NOMO-1 (cell line): ENCODE data around the gene PDZRN3.

Source experiments
- DNase-seq, 2 experiments: peaks; one replicate each; lab custom pipeline; 2025; ENCODE audit not compliant: unreplicated experiment in 2 of 2; lab: John Stamatoyannopoulos, UW

Gene PDZRN3

GRCh38 chr3:73498764-73499622 is 125.7 kb downstream of the PDZRN3 start:
- DNase-seq: no peak

GRCh38 chr3:73497646-73498406 is 126.9 kb downstream of the PDZRN3 start:
- DNase-seq: no peak

GRCh38 chr3:73493543-73494308 is 131.0 kb downstream of the PDZRN3 start:
- DNase-seq: no peak

GRCh38 chr3:73492186-73492585 is 132.6 kb downstream of the PDZRN3 start:
- no peak for DNase-seq

DNA sequence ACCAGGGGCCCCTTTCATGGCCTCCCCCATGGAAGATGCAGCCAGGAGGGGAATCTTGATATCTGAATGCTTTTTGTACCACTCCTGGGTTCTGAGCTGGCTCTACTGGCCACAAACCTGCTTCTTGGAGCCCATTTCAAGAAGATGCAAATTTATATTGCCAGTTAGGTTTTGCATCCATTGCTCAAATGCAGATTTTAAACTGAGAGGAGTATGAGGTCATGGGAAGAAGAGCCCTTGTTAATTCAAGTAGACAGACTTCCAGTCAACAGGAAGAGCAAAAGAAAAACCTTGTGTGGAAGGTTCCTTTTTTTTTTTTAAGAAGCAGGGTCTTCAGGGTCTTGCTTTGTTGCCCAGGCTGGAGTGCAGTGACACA is 133.5 kb downstream of the PDZRN3 start:
- DNase-seq: no peak

DNA sequence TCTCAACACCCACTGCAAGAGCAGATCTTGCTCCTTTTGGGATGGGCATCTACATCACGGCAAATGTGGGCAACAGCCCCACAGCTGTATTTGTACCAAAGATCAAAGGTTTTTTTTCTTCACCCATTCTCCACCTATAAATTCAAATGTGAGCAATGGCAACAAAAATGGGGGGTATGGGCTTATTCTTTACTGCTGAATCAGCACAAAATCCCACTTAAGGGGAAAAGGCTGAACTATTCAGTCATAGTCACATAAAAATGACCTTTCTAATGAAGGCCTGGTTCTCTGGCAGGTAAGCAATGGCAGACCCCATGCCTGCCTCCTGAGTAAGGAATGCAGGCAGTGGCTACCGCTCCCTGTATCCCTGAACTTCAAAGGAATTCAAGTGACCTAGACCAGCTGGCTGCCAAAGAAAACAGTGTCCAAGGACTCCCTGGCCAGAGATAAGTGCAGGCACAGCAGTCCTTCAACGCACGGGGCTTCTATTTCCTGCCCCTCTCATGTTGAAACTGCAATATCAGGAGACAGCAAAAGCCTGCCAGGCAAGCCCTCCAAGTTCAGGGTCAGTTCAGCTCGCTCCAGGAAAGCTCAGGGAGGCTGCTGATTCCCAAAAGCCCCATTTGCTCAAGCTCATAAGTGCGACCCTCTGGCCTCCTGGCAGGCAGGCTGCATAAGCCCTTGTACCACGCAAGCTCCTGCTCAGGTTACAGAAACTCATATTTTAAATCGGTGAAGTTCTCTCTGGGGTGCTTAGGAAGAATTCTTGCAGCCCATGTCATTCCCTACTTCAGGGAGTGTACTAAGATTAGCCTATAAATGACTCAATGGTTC is 134.1 kb downstream of the PDZRN3 start:
- no peak for DNase-seq

DNA sequence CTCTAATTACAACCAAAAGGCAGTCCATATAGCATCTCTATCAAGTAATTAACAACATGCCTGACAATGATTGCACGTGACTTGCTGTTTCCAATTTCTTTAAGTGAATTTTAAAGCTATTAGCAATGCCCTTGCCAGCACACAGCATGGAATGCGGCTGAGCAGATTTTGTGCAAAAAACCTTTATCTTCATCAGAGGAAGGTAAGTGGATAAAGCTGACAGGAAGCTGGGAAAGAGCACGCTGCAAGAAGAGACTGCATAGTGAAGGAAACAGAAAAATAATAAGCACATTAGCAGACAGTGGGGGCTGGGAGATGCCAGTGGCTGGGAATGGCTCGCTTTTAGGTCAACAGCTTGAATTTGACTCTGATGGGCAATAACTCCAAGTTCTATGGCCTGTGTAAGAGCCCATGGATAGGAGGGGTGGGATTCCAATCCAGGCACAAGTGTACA is 138.8 kb downstream of the PDZRN3 start:
- DNase-seq: no peak

GRCh38 chr3:73484656-73485248 is 140.0 kb downstream of the PDZRN3 start:
- DNase-seq: no peak

- no peak for DNase-seq
Measured at GRCh38 chr3:73481888-73482287, 142.9 kb downstream of the PDZRN3 start.

GRCh38 chr3:73480187-73480672 is 144.5 kb downstream of the PDZRN3 start:
- DNase-seq: no peak

GRCh38 chr3:73479325-73479724 is 145.4 kb downstream of the PDZRN3 start:
- DNase-seq: no peak

GRCh38 chr3:73478858-73479257 is 145.9 kb downstream of the PDZRN3 start:
- DNase-seq: no peak

DNA sequence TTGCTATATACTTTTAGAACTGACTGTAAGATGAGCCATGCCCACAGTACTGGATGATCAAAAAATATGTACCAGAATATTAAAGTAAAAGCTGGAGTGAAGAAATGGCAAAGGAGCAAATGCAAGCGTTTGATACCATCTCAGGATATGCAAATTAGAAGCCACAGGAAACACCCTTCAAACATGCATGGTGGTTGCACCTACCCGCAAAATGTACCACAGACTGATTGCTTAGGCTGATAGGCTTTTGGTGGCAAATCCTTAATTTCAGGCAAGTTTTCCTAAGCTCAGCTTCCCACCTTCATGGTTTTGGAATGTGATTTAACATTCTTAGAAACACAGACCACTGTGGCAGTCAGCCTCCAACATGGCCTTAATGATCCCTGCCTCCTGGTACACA is 149.0 kb downstream of the PDZRN3 start:
- no peak for DNase-seq

DNA sequence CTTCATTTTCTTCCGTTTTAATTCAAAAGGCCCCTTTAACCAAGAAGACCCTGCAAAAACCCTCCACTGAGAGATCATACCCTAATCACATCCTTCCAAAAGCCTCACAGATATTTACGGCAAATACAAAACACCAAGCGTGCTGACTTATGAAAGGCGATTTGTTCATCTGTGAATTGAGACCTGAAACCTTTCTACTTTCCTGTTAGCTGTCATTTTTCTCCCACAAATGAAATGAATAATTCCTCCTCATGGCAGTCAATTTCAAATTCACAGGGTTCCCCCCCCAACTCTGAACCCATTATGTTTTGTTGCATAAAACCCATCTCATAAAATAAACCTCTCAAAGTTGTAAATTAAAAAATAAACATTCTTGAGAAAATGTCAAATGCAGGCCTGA is 149.6 kb downstream of the PDZRN3 start:
- DNase-seq: no peak

GRCh38 chr3:73474619-73475018 is 150.1 kb downstream of the PDZRN3 start:
- DNase-seq: no peak

DNA sequence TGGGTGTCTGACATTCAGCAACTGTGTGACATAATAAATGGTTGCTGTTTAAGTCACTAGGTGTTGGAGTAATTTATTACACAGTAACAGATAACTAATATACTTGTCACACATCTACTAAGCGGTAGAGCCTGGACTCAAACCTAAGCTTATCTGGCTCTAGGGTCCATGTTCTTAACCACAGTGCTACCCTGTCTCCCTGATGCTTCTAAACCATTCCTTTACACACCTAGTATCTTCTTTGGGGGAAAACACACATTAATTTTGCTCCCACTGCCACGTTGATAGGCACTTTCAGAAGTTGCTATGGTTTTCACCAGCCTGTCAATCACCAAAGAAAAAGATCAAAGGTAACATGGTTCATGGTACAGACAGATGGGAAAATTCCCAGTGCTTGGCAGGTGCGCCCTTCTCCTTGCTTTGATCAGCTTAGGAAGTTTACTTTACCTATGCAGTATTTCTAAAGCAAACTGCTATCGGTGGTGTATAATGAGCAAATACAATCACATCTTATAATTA is 150.8 kb downstream of the PDZRN3 start:
- DNase-seq: no peak

- DNase-seq: no peak
Measured at GRCh38 chr3:73473181-73473897, 151.4 kb downstream of the PDZRN3 start.

DNA sequence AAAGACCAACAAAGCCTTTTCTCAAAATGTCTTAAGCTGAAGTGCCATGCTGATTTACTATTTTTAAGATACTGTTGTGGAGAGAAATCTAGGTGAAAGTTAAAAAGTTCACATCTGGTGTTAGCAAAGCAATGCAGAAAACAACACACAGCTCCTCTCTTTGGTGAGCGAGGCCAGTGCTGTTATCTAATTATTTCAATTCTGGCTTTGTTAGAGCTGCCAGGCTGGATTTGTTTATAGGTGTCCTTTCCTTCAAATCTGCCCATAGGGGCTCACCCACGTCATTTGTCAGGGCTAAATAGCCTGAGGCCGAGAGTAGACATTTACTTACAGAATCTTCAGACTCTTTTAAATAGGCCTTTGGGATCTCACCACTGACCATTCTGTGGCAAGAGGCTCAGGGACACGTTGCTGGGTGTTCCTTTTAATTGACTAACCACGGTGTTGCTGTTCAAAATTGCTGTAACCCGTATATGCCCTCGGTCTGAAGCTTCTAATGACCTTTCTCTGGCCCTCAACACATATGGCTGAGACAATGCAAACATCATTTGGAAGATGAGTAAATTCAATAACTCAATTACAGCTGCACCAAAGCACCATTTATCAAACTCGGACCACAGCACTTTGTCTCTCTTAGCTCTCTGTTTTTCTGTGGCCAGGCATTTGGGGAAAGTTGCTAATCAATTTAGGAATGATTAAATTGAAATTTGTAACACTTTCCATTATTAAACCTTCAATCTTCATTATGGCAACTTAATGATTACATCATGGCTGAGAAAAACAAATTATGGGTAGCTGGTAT is 152.6 kb downstream of the PDZRN3 start:
- DNase-seq: no peak
